Measurements from ENCODE around the gene FYB1.

Gene FYB1

DNA sequence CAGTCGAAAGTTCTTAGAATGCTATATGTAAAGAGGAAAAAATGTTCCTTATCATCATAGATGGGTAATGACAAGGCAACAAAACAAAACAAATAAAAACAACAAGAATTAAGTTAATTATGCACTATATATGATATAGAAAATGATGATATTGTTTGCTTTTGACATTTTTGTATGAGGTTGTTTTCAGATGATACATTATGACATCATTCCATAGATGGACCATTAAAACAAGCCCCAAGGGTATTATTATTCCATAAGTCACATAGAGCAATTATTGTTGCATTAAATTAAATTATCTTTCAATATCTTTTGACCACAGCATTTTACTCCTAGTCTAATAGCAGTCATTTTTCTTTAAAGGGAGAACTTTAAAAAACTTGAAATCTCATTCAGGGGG lies 88.6 kb downstream of the FYB1 start:
- TF ChIP-seq, protein P1, sequence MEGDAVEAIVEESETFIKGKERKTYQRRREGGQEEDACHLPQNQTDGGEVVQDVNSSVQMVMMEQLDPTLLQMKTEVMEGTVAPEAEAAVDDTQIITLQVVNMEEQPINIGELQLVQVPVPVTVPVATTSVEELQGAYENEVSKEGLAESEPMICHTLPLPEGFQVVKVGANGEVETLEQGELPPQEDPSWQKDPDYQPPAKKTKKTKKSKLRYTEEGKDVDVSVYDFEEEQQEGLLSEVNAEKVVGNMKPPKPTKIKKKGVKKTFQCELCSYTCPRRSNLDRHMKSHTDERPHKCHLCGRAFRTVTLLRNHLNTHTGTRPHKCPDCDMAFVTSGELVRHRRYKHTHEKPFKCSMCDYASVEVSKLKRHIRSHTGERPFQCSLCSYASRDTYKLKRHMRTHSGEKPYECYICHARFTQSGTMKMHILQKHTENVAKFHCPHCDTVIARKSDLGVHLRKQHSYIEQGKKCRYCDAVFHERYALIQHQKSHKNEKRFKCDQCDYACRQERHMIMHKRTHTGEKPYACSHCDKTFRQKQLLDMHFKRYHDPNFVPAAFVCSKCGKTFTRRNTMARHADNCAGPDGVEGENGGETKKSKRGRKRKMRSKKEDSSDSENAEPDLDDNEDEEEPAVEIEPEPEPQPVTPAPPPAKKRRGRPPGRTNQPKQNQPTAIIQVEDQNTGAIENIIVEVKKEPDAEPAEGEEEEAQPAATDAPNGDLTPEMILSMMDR (IDR thresholded peaks at IDR 0.05) = no peak

DNA sequence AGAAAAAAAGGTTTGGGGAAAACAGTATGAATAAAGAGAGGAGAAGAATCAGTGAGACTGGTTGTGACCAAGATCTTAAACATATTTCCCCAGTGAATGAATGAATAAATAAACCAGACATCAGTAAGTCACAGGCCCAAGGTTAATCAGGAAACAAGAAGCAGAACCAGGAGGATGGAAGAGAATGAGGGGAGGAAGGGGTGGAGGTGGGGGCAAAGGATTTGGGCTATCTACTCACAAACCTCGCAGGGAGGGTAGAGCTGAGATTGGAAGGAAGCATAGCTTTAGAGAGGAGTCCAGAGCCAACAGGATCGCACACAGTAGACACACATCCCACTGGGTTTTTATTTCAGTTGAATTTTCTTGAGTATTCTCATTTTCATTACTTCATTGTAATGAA lies 97.4 kb downstream of the FYB1 start:
- TF ChIP-seq, protein P1 (IDR thresholded peaks at IDR 0.05) = no peak

DNA sequence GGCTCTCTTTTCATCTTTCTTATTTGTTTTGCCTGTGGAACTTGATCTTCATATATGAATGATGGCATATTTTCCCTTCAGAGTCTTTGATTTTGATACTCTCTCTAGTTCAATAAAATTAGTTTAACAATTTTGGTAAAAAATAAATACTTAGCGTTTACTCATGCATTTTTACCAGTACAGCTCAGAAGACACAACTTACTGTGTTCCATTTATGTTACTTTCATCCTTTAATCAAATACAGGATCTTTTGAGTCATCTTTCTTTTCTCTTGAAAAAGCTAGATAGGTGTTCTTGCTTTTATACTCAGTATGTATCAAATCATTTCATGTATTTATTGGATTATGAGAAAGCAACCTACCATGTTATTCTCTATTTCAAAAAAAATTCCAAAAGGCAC lies 98.0 kb downstream of the FYB1 start:
- TF ChIP-seq, protein P1 (IDR thresholded peaks at IDR 0.05) = no peak

DNA sequence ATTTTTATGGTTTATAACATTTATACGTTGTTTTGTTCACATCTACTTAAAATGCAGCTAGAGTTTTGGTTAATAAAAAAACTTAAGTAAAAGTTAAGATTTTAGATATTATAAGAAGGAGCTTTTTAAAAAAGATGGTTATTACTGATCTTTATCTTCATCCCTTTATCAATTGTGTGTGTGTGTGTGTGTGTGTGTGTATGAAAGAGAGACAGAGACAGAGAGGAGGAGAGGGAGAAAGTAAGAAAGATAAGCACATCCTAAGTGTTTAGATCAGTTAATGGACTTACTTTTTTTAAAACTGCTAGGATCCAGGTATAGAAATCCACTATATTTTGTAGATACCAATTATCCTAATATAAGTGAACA lies 99.3 kb downstream of the FYB1 start:
- TF ChIP-seq, protein P1 (IDR thresholded peaks at IDR 0.05) = no peak

DNA sequence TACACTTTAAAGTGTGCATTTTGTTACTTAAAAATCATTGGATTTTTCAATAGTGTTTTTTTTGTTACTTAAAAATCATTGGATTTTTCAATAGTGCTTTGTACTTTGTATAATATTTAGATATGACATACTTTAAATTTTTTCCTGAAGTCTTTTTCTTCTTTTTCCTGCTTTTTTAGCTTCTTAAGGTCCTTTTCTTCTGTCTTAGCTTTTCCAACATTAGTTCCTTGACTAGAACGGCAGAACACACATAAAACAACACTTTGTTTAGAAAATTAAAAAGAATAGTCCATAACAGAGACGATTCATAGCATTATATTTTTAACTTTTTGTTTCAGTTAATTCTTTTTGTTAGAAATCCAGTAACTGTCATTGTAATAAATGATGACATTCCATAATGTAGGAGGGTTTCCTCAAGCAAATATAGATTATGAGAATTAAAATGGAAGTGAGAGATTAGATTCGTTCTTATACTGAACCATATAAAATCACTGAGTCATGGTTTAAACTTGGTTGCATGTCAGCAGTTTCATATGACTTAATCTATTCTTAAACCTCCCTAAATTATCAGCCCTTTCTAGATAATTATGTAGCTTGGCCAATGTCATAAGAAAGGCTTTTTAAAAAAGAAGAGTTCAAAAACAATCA lies 99.8 kb downstream of the FYB1 start:
- TF ChIP-seq, protein P1 (IDR thresholded peaks at IDR 0.05) = no peak

DNA sequence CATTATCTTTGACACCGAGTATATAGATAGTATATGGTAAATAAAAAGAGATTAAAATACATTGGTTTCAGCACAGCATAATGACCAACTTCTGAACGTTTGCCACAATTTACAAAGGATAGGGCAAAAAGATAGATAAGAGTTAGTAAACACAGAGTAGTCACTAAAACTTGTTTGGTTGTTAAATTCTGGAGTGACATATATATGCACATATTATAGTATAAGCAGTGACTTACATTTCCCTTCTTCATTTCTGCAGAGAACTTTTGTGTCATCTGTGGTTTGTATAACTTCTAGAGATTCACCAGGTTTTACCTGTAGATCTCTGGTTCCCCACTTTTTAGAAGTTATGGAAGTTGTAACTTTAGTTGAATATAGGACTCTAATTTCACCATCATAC lies 100.7 kb downstream of the FYB1 start:
- TF ChIP-seq, protein P1 (IDR thresholded peaks at IDR 0.05) = no peak

DNA sequence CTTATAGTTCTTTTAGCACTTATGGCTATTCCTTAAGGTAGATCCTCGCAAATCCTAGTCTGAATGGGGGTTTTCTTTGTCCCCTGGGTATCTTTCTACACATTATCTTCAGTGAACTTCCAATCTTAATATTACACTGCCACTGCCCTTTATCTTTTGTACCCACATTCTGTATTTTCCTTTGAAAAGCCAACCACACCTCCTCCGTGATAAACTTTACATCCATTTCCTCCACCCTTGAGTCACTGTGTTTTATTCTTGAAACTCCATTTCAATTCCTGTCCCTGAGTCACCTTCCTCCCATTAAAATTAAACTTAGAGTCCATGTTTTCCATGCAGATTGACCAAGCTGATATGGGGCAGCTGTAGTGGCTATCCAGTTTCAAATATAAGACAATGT lies 102.0 kb downstream of the FYB1 start:
- TF ChIP-seq, protein P1 (IDR thresholded peaks at IDR 0.05) = no peak

All from LNCAP (cell line).